Stomach (tissue), 4 donors: ENCODE data around the gene TICRR.

Experiments used
- CTCF ChIP-seq, 7 experiments: fragments of 450-650 bp in 4 of 7; fragments of 200-600 bp in 3 of 7; sonication (generic) in 3 of 7; IDR thresholded peaks; one replicate each; pipeline ENCODE4 v1.5.1; 2016 to 2019; ENCODE audit warnings: antibody characterized with exemption in 7 of 7, control low read depth in 2 of 7, mild to moderate bottlenecking in 1 of 7
- EP300 ChIP-seq: sonication (generic); formaldehyde crosslinking; IDR thresholded peaks from one replicate; pipeline ENCODE4 v1.6.1; 2017; ENCODE audit warnings: antibody characterized with exemption
- POLR2A ChIP-seq, 4 donors: fragments of 450-650 bp; IDR thresholded peaks; one replicate each; pipeline ENCODE4 v1.6.1; 2016; ENCODE audit warnings: antibody characterized with exemption in 4 of 4, control low read depth in 2 of 4, mild to moderate bottlenecking in 1 of 4, moderate library complexity in 1 of 4
- POLR2AphosphoS5 ChIP-seq, 3 donors: sonication (generic); formaldehyde crosslinking; IDR thresholded peaks; one replicate each; pipeline ENCODE4 v1.6.1; 2016; ENCODE audit warnings: antibody characterized with exemption in 3 of 3

GRCh38 chr15:89551550-89551949 is 23.7 kb upstream of the TICRR start:
- no peak for TF ChIP-seq CTCF (IDR thresholded peaks at IDR 0.05)
- TF ChIP-seq POLR2A (IDR thresholded peaks at IDR 0.05): no peak
- no peak for TF ChIP-seq POLR2AphosphoS5 (IDR thresholded peaks at IDR 0.05)
- no peak for TF ChIP-seq EP300
